ENCODE data around the gene DNAH8.
"Not testable (repeated sequence)": the region's sequence is repeated elsewhere in the genome, so short reads cannot be mapped to it uniquely, and the experiment has no call there.

DNAH8 gene

GRCh38 chr6:38750968-38751615 lies 36.0 kb downstream of the DNAH8 start:
- no peak for DNase-seq

GRCh38 chr6:38753707-38754106 lies 38.6 kb downstream of the DNAH8 start:
- no peak for DNase-seq

GRCh38 chr6:38755207-38755606 lies 40.1 kb downstream of the DNAH8 start:
- DNase-seq: no peak

GRCh38 chr6:38755874-38756273 lies 40.8 kb downstream of the DNAH8 start:
- no peak for DNase-seq

- DNase-seq: no peak
Measured at GRCh38 chr6:38760097-38760496, 45.0 kb downstream of the DNAH8 start.

- DNase-seq: no peak
Measured at GRCh38 chr6:38762848-38763247, 47.7 kb downstream of the DNAH8 start.

- DNase-seq: no peak
Measured at GRCh38 chr6:38767560-38767959, 52.4 kb downstream of the DNAH8 start.

- peak in 1 of 2 experiments; percentile 3 for DNase-seq
Measured at GRCh38 chr6:38773338-38773737, 58.2 kb downstream of the DNAH8 start.

- DNase-seq: no peak
Measured at GRCh38 chr6:38774929-38775707, 60.0 kb downstream of the DNAH8 start.

- DNase-seq: no peak
Measured at GRCh38 chr6:38775870-38776269, 60.8 kb downstream of the DNAH8 start.

GRCh38 chr6:38776515-38776914 lies 61.4 kb downstream of the DNAH8 start:
- DNase-seq: no peak

GRCh38 chr6:38779310-38780062 lies 64.4 kb downstream of the DNAH8 start:
- DNase-seq: no peak

GRCh38 chr6:38782616-38783015 lies 67.5 kb downstream of the DNAH8 start:
- no peak for DNase-seq

- no peak for DNase-seq
Measured at GRCh38 chr6:38783443-38784228, 68.5 kb downstream of the DNAH8 start.

- no peak for DNase-seq
Measured at GRCh38 chr6:38784506-38785235, 69.6 kb downstream of the DNAH8 start.

- no peak for DNase-seq
Measured at GRCh38 chr6:38786486-38786885, 71.4 kb downstream of the DNAH8 start.

GRCh38 chr6:38789256-38789655 lies 74.1 kb downstream of the DNAH8 start:
- DNase-seq: no peak

- DNase-seq: no peak
Measured at GRCh38 chr6:38792356-38792755, 77.2 kb downstream of the DNAH8 start.

- DNase-seq: no peak
Measured at GRCh38 chr6:38794682-38795081, 79.6 kb downstream of the DNAH8 start.

- no peak for DNase-seq
Measured at GRCh38 chr6:38796006-38796405, 80.9 kb downstream of the DNAH8 start.

GRCh38 chr6:38796437-38796836 lies 81.3 kb downstream of the DNAH8 start:
- not testable (repeated sequence) for DNase-seq

GRCh38 chr6:38796850-38797249 lies 81.7 kb downstream of the DNAH8 start:
- DNase-seq: no peak

All from NCI-H446 (cell line).